Stimulated activated CD4-positive, alpha-beta T cell treated with anti-CD3 and anti-CD28 coated beads, Interleukin-15, amount 100 ng/mL, for 24 hours (primary cell): ENCODE data around the gene CAPN5.

ENCODE experiments used
- DNase-seq: peaks from one replicate; pipeline ENCODE4 v3.0.0-alpha.2; 2020

CAPN5 gene

DNA sequence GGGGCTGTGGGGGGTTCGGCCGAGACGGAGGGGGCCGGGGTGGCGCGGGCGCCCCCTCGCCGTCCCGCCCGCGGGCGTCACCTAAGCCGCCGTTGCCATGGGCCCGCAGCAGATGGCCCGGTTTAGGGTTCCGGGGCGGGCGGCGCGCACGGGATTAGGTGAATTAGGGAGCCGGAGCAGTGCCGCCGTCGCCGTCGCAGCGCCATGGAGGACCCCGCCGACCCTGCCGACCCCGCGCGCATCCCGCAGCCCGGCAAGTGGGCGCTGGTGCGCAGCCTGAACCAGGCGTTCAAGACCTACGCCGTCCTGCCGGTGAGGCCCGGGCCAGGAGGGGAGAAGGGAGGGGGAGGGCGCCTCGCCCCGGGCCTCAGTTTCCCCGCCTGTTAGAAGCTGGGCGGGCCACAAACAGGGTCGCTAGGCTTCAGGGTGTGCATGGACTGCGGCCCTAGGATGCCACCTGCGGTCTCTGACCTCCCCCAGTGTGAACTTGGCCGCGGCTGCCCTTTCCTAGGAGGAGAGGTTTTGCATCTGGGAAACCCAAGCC is 71.4 kb downstream of the CAPN5 start:
- no peak for DNase-seq

DNA sequence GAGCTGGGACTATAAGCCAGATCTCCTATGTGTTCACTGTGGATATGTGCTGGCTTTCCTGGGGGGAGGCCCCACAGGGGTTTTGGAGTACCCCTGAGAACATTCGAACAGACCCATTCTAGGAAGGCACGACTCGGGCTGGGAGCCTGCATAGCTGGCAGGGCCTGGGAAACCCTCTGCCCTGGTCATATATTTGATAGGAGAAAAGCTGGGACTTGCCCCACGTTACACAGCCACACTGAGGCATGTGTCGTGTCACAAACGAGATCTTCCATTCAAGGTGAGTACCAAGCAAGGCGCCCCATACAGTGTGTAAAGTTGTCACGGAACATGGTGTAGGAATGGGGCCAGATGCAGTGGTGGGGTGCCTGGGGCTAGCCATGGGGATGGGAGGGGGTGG is 72.4 kb downstream of the CAPN5 start:
- DNase-seq: no peak

DNA sequence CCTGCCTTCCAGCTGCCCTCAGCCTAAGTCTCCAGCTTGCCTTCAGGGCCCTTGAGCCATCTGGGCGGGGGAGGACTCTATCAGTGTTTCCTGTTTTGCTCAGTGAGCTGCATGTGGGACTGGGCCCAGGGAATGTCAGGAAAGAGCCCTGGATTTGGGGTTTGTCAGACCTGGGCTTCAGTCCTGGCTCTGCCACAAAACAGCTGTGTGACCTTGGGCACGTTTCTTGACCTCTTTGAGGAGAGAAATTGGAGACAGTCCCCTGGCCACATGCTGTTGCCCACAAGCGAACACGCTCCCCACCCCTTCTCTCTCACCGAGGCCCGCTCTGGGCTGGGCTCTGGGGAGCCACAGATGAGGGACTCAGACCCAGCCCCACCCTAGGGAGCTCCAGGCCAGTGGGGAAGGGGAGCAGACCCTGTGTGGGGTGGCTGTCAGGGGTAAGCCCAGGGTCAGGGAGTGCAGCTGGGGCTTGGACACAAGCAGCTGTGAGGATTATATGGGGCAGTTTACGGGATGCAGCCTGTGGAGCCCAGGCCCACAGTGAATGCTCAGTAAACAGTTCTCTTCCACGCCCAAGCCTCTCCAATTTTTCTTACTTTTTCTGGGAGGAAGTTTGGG is 73.6 kb downstream of the CAPN5 start:
- DNase-seq: no peak

DNA sequence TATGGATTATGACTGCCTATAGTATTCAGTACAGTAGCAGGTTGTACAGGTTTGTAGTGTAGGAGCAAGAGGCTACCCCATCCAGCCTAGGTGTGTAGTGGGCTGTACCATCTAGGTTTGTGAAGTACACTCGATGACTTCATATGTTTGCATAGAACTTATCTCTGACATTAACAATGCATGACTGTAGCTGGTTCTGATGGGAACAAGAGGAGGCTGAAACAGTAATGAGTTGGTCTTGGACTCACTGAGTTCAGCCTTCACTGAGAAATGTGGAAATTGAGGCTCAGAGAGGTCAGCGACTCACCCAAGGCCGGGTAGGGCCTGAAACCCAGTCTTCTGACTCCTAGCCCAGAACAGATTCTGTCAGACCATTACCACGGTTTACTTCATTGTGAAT is 74.3 kb downstream of the CAPN5 start:
- no peak for DNase-seq

DNA sequence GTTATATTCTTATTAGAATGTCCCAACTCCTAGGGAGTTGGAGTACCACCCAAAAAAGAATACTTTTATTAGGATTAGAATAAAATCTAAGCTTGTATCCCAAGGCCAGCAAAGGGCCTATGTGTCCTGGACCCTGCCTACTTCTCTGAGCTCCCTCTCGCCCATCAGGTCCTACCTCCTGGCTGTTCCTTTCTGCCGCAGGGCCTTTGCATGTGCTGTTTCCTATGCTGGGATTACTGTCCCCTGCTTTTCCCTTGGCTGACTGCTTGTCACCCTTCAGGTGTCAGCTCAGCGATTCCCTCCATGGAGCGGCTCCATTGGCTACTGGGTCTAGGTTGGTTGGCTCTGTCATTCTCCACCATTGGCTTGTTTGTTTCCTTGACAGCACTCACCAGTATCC is 74.7 kb downstream of the CAPN5 start:
- DNase-seq: no peak

DNA sequence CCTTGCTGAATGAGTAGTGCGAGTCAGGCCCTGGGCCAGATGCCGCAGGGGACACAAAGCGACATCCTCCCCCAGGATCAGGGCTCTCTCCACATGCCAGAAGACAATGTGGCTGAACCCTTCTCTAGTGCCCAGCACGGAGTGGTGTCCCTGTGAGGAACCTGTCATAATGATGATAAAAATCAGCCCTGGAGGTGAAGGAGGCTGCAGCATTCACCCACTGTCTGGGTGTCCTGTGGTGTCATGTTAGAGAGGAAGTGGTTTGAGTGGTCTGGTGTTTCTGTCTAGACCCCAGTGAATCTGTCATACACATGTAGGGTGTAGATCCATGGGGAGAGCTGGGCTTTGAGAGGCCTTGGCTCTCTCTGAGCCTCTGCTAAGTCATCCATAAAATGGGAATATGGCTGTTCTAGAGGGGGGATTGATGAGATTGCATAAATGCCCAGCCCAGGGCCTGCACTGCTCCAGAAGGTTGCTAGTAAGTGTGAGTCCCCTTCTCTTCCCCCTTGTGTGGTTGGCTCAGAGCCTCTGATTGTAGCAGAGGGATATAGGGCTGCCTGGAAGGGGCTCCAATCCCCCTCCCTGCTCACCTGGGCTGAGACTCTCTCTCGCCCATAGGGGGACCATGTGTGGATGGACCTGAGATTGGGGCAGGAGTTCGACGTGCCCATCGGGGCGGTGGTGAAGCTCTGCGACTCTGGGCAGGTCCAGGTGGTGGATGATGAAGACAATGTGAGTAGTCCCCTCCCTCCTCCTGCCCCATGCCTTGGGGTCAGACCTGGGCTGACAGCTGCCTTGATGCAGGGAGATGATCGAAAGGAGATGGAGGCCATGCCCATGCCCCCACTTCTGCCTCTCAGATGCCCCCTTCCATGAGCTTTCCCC is 75.6 kb downstream of the CAPN5 start:
- DNase-seq: no peak

DNA sequence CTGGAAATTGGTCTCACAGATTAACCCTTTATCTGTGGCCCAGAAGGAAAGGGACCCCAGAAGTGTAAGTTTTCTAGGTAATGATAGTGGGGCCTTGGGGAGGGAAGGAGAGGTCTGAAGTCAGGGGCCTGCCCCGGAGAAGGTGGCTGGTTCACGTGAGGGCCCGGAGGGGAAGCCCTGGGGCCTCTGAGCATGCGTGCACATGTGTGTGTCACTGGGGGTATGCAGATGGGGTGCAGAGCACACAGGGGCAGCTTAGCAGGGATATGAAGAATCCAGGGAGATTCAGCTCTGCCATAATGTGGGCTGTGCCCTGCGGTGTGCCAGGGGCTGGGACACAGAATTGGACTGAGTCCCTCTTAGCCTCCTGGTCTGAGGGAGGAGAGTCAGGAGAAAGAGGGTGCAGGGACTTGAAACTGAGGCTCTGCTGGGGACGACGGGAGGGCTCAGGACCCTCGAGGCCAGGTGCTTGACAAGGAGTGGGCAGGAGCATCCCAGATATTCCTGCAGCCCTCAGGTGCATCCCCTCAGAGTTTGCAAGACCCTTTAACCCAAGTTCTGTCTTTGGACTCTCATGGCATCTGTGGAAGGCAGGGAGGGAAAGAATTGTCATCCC is 76.7 kb downstream of the CAPN5 start:
- DNase-seq: no peak

DNA sequence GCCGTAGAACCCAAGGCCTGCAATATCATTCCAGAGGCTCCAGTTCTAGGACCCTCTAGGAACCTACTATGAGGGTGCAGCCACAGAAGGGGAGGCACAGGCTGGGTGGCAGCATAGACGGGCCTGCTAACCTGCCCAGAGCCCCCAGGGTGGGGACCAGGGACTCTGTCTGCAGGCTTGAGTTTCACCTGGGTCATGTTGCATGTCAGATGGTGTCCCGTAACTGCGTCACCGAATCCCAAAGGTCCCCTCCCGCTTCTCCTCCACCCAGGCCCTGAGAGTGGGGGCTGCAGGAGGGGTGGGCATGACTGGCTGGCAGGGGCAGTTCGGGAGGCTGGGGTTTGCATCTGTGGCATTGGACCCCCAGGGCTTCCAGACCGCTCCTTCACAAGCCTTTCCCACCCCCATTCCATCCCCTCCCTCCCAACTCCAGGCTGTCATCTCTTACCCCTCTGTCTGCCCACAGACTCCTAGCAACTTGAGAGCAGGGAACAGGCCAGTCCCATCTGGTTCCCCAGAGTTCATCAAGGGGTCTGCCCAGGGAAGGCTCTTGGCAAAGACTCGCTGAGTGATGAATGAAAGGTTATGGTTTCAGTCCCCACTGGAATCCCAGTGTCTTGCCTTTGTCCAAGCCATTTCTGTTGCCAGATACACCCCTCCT is 77.6 kb downstream of the CAPN5 start:
- DNase-seq: no peak

DNA sequence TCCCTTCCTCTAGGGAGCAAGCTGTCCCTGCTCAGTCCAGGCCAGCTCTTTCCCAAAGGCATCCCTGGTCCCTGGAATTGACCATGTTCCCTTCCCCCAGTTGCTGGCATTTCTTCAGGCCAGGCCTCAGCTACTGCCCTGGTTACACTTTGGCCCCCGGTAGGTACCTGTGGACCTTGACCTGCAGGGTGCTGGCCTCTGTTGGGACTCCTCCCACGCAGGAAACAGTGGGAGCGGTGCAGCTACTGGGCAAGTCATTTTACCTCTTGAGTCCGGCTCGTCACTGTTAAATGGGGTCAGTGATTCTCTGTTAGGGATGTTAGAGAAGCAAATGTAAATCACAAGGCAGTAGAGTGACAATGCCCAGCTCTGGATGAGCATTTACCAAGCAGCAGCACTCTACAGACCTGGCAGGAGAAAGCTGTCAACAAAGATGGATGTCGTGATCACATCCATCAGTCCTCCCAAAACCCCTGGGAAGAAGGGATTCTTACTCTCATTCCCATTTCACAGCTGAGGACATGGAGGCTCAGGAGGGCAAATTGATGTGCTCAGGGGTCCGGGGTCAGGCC is 78.2 kb downstream of the CAPN5 start:
- DNase-seq: no peak

DNA sequence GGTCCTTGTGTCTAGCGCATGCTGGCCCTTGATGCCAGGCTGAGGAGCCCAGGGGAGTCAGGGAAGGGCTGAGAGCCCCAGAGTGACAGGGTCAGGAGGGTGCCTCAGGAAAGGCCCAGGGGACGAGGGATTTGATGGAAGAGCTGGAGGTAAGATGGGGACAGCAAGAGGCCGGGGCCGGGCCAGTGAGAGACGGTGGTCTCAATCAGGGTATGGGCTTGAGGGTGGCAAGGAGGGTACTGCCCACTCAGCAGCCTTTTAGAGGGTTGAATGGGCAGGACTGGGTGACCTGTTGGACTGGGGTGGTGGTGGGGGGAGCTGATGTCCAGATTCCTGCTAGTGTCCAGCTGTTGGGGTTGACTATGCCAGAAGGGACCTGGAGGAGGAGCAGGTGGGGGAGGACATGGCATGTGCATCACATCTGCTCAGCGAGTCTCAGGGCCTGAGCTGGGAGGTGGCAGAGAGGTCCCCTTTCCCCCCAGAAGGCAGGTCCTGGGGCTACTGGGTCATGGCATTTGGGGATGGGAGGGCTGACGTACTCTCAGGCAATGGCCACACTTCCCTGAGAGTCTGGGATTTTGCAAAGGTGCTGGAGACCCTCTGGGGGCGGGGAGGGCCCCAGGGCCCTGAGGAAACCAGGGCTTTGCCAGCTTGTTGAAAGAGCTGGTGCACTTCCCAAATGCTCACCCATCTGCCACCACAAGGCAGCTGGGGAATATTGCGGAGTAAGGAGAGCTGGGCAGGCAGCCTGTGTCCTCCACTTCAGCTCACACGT is 79.7 kb downstream of the CAPN5 start:
- no peak for DNase-seq

DNA sequence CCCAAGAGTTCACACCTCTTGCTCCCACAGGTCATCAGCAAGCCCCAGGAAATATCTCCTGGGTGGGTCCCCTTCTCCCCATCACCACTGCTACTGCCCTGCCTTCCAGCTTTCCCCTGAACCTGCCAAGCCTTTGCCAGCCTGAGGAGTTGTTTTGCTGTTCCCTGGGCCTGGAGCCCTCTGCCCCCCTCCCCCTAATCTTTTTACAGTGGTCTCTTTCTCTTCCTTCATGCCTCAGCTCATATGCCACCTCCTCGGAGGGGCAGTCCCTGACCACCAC is 80.2 kb downstream of the CAPN5 start:
- DNase-seq: no peak

DNA sequence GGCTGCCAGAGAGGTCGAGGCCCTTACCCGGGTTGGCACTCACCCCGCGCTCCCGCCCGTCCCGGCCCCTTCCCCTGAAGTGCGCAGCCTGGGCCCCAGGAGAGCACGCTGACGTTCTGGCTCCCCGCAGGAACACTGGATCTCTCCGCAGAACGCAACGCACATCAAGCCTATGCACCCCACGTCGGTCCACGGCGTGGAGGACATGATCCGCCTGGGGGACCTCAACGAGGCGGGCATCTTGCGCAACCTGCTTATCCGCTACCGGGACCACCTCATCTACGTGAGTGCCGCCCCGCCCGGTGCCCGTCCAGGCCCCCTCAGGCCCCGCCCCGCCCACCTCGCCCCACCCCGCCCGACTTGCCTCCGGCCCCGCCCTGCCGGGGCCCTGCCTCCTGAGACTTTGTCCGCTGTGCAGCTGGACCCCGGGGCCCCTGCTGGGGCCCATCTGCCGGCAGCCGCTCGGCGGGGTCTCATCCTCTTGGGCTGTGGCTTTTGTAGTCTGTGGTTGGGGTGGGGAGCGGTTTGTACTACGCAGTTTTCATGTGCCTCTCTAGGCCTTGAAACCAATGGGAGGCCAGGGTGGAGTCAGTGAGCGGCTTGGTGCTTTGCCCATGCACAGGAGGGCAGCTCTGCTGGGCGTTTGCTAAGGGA is 81.0 kb downstream of the CAPN5 start:
- DNase-seq: peak; percentile 35

DNA sequence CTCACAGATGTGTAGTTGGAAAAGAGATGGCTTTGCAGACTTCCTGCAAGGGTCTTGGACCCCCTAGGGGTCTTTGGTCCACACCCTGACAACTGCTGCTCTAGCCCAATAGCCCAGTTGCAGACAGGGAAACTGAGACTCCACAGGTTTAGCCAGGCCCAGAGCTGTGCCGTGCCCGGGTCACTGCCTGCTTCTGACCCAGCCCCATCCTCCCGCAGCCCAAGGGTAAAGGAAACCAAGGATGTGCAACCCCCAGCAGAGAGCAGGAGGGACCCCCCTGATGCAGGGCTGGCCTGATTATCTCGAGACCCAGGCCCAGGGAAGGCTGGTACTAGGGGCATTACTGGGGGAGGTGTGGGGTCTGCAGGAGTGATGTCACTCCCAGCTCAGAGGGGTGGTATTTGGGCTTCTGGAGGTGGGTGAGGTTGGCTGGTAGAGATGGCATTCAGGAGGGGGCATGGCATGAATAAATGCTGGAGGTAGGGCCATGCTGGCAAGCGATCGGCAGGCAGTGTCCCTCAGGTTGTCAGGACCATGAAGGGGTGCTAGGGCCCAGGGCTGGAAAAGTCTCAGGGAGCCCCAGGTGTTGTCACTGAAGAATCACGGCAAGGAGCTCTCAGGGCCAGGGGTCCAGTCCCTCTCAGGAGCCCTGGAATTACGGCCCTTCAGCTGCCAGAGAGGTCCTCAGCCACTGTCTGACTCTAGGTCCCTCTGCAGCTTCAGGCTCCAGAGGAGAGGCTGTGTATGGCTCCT is 82.4 kb downstream of the CAPN5 start:
- DNase-seq: no peak

DNA sequence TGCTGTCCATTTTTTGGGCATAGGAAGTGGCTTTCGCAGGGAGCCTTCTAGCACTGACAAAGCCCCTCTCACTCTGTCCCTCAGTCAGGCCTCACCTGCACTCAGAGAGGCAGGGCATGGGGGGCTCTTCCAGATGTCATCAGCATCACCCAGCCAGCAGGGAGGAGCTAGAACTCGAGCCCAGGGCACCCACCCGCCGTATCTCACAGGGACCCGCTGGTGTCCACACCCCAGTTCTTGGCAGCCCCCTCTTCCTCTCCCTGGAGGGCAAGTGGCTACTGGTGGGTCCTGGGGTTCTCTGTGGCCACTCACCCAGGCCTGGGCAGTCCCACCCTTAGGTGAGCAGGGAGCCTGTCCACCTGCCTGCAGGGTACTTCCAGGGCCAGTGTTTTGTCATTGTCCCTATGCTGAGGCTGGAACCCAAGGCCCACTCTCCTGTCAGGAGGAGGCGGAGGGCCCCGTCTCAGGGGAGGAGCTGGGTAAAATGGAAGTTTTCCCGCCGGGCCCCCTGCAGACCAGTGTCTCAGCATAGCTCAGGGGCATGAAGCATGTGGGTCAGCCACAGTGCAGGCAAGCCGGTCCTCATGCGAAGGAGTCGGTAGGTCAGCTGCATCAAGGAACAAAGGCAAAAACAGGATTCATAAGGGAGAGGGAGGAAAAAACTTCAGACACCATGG is 83.1 kb downstream of the CAPN5 start:
- DNase-seq: no peak

DNA sequence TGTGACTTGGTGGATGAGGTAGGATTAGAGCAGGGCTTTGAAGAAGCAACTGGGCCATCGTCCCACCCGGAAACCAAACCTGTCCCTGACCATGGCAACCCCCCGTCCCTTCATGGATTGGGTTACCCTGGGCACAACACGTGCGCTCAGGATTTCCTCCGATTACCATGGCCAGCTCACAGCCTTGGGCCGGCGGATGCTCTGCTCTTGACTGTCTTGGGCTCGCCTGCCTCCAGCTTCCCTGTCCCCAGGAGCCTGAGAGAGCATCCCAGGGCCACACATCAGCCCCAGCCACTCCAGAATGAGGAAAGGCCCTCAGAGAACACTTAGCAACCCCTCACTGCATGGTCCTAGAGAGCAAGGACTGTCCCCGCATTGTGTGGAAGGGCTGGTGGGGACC is 84.1 kb downstream of the CAPN5 start:
- no peak for DNase-seq

DNA sequence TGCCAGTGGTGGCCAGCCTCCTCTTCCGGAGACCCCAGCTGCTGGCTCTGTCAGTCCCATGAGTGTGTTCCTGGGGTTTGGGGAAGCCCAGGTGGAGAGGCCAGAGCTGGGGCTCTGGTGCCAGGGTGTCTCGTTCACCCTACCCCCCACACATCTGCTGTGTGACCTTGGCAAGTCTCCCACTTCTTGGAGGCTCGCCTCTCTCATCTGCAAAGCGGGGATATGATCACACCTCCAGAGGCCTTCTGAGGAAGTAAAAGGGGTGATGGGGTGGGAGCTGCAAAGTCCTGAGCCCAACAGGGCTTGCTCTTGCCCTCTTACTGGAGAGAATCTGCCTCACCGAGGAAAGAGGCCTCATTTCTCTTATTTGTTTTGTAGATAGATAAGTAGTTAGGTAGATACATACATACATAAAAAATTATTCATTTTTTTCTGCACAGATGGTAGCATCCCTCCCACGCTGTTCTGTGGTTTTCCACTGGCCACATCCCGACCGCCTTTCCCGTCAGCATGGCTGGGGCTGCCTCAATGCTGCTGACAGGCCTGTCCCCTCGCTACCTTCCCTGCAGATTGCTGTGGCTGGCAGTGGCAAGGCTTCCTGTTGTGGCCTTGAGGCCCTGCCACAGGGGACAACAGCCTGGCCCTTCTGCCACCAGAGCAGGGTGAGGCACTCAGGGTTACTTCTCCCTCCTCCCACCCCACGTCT is 85.2 kb downstream of the CAPN5 start:
- DNase-seq: peak; percentile 77

DNA sequence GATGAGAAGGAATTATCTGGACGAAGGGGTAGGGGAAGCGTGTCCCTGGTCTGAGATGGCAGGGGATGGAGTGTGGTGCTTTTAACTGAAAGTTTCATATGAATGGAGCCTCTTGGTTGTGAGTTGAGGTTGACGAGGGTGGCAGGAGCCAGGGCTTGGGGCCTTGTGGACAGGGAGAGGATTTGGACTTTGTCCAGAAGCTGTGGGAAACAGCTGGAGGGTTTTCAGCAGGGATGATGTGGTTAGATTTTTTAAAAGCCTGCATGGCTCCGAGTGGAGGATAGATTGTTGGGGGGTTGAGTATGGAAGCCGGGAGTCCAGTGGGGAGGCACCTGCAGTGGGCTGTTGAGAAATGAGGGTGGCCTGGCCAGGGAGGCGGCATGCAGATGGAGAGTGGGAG is 86.1 kb downstream of the CAPN5 start:
- no peak for DNase-seq

DNA sequence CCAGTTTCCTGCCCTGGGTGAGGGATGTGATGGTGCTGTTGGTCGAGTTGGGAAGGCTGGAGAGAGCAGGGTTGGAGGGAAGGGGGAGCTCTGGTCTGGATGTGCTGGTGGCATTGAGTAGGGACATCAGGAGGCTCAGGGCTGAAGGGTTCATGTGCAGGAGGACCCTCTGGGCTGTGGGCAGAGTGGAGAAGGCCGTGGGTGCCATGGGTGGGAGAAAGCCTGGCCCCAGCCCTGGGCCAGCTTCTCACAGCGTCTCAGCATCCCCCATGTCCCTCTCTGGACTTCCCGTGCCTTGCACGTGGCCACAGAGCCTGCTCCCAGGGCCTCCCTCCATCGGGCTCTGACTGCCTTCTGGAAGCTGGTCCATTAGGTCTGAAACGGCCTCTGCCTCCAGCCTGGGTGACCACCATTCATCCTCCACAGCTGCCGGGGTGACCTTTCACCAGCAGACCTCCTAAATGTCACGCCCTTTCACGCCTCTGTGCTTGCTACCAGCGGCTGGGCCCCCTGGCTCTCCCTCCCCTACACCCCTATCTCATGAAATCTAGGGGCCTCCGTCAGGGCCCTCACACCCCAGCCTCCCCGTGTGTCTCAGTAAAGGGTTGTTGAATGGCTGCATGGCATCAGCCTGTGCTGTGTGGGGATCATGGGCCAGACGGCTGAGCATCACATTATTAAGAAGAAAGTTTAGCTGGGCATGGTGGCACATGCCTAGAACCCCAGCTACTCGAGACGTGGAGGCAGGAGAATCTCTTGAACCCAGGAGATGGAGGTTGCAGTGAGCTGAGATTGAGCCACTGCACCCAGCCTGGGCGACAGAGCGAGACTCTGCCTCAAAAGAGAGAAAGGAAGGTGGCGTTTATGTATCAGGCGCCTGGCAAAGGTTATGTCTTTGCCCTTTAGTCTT is 86.8 kb downstream of the CAPN5 start:
- DNase-seq: no peak
